AG04449 (cell line): ENCODE measurements around the gene AK8.

Source experiments
- CTCF ChIA-PET: fragments of 350-600 bp; formaldehyde crosslinking; extraction: SDS; loops from one replicate; lab custom pipeline; 2021; ENCODE audit warnings: antibody characterized with exemption; lab: Yijun Ruan, JAX
- POLR2A ChIA-PET: fragments of 400-600, 350-600 bp; formaldehyde crosslinking; extraction: SDS; loops from one replicate; lab custom pipeline; 2020; ENCODE audit warnings: antibody characterized with exemption, inconsistent platforms; lab: Yijun Ruan, JAX
- DNase-seq: peaks from one replicate; pipeline ENCODE4 v3.0.0-alpha.2; 2010; ENCODE audit warnings: low read depth, low spot score
- H3K4me3 ChIP-seq: 2 replicates; pipeline ENCODE4 v1.5.1; 2011; ENCODE audit warnings: low read depth, mild to moderate bottlenecking, control low read depth, low read length
- CTCF ChIP-seq: IDR thresholded peaks from one replicate; pipeline ENCODE4 v1.5.1; 2011; ENCODE audit warnings: mild to moderate bottlenecking, moderate library complexity, low read length, control low read depth, inconsistent platforms; ENCODE audit not compliant: insufficient read depth; ENCODE audit errors: missing control alignments

Gene AK8

DNA sequence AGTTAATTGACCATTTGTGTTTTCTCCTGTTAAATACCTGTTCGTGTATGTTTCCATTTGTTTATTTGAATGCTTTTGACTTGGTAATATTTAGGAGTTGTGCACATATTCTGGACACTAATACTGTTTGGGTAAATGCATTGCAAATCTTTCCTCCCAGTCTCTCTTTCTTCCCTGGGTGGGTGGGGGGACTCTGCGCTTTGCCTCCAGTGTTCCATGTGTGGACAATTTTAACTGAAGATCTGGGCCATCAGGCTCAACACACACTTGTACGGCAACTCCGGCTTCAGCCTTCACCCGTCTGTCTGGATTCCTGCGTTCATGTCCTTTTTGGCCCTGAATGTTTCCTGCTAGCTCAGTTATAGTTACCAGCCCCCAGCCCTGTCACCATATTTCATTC lies 167.8 kb downstream of the AK8 start:
- CTCF ChIA-PET, result no interaction called here
- no peak for DNase-seq
- POLR2A ChIA-PET, result no interaction called here
- TF ChIP-seq CTCF, result no peak
- no peak overlapping the region for H3K4me3 ChIP-seq

DNA sequence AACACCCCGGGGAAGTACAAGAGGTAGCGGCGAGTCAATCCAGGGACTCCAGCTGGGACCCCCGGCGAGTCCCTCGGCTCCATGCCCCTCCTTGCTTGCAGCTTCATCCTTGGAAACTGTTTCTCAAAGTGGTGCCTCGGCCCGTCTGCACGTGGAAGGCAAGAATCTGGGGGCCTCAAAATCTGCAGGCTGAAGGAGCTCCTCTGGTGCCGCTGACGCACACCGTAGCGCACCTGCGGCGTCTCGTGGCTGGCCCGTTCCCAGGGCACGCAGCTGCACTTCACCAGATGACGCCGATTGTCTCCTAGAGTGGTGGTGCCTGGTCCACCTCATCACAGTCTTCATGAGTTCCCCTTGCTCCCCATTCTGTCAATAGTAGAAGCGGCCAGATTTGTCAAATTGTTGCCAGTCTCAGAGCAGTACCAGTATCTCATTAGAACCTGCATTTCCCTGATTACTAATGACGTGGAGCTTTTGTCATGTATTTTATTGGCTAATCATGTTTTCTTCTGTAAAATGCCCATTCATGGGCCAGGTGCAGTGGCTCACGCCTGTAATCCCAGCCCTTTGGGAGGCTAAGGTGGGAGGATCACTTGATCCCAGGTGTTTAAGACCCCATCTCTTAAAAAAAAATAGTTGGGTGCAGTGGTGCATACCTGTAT lies 169.2 kb downstream of the AK8 start:
- no peak overlapping the region for H3K4me3 ChIP-seq
- ChIA-PET CTCF (interaction anchor here (0.7 to 1.3 kb wide), 2 partner anchors 17 to 35 kb away, joined by 3 to 6 read pairs; no protein-coding TSS in a partner anchor), POLR2A (no interaction called here)
- no peak for DNase-seq
- TF ChIP-seq CTCF, result no peak

- no peak for DNase-seq
- CTCF ChIA-PET, result interaction anchor here (0.7 to 1.3 kb wide), 2 partner anchors 16 to 34 kb away, joined by 3 to 6 read pairs; no protein-coding TSS in a partner anchor
- TF ChIP-seq CTCF, result no peak
- H3K4me3 ChIP-seq, result no peak overlapping the region
- POLR2A ChIA-PET, result no interaction called here
Measured at GRCh38 chr9:132708239-132708638, 169.8 kb downstream of the AK8 start.

GRCh38 chr9:132703336-132703735 lies 174.7 kb downstream of the AK8 start:
- H3K4me3 ChIP-seq, result no peak overlapping the region
- ChIA-PET POLR2A (no interaction called here), CTCF (no interaction called here)
- no peak for TF ChIP-seq CTCF
- no peak for DNase-seq

GRCh38 chr9:132702254-132702653 lies 175.8 kb downstream of the AK8 start:
- CTCF ChIA-PET, result no interaction called here
- H3K4me3 ChIP-seq, result no peak overlapping the region
- POLR2A ChIA-PET, result no interaction called here
- DNase-seq, result no peak
- no peak for TF ChIP-seq CTCF

DNA sequence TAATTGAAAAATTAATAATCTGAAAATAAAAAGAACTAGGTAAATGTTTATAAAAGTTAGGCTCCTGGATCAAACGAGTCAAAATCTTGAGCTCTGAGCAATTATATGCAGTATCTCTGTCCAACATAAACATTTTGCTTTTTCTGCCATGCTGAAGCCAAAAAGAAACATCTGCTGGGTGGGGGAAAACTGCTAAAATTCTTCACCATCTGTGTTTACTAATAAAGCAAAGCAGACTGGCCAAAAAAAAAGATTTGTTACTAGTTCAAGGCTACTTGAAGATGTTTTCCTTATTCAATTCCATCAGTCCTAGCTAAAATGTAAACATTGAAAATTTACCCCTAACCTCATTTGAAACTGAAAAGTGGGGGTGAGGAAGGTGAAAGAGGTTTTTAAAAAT lies 178.1 kb downstream of the AK8 start:
- ChIA-PET POLR2A (no interaction called here), CTCF (interaction anchor here (1.0 to 2.5 kb wide), 3 partner anchors 14 to 193 kb away, joined by 3 to 10 read pairs (median 4); no protein-coding TSS in a partner anchor)
- no peak for DNase-seq
- no peak overlapping the region for H3K4me3 ChIP-seq
- TF ChIP-seq CTCF, result no peak
